ENCODE data around the gene MYBL2.

- TF ChIP-seq POLR2A (IDR thresholded peaks at IDR 0.05; ENCODE audit: low read depth, low read length) = no peak
- no peak for TF ChIP-seq SPI1 (IDR thresholded peaks at IDR 0.05; ENCODE audit: low read depth, low read length)
- no peak for TF ChIP-seq POLR2AphosphoS5 (IDR thresholded peaks at IDR 0.05; ENCODE audit: low read depth, low read length)
- no peak for TF ChIP-seq TAF1 (IDR thresholded peaks at IDR 0.05; ENCODE audit: low read depth, low read length)
- peak; percentile 34; the same call in 1 of the 2 replicates for TF ChIP-seq POU2F2 (IDR thresholded peaks at IDR 0.05; ENCODE audit: low read depth, low read length)
Observed at GRCh38 chr20:43711098-43711654, 44.3 kb downstream of the MYBL2 start.

Data from GM12891 (cell line).